HCT116 (cell line): ENCODE data around the gene ZXDC. TPM values are rescaled to one million over a fixed set of nuclear protein-coding genes. Genes with fewer than 3 reads are reported as not detected.

ENCODE experiments used
- ATAC-seq: fragments of 200-7000 bp; cut with Tn5 transposase; 2 replicates; pipeline ENCODE4 v1.9.1; 2020; ENCODE audit warnings: mild to moderate bottlenecking, moderate library complexity
- BruUV-seq: library from RNA; stranded (reverse); fragments of 400-500 nt; replicated peaks from 2 replicates; lab custom pipeline; 2021; lab: Mats Ljungman, UMichigan
- CTCF ChIA-PET: fragments of 300-600 bp; sonication (Branson Sonifier 250); formaldehyde crosslinking; loops from one replicate; lab custom pipeline; 2021; ENCODE audit warnings: antibody characterized with exemption; lab: Charles Lee
- POLR2A ChIA-PET: fragments of 300-600, 350-600 bp; sonication (Branson Sonifier 250); formaldehyde crosslinking; loops from one replicate; lab custom pipeline; 2021; ENCODE audit warnings: antibody characterized with exemption; lab: Charles Lee
- RAD21 ChIA-PET, 2 experiments: fragments of 300-600 bp; sonication (Branson Sonifier 250); formaldehyde crosslinking; loops; one replicate each; lab custom pipeline; 2023; ENCODE audit warnings: low total read pairs in 2 of 2; ENCODE audit not compliant: uncharacterized antibody in 2 of 2, unreplicated experiment in 2 of 2, low non-redundant PET in 1 of 2; lab: Charles Lee
- DNase-seq: peaks from one replicate; pipeline ENCODE4 v3.0.0-alpha.2; 2010; ENCODE audit warnings: low read depth, low spot score
- H2AFZ ChIP-seq: fragments of 200-600 bp; shearing (Covaris generic), sonication (generic); 2 replicates; pipeline ENCODE4 v1.6.1; 2017; ENCODE audit warnings: low read depth, mixed run types, mixed read lengths, antibody characterized with exemption, low read length; ENCODE audit not compliant: poor library complexity, severe bottlenecking
- H3K27ac ChIP-seq: 2 replicates; pipeline ENCODE4 v1.5.1; 2012; ENCODE audit warnings: low read depth, low read length
- H3K27me3 ChIP-seq: fragments of 200-600 bp; sonication (generic); 2 replicates; pipeline ENCODE4 v1.6.1; 2016; ENCODE audit warnings: mixed run types, low read length, mixed read lengths; ENCODE audit not compliant: insufficient read depth
- H3K36me3 ChIP-seq, 2 experiments: fragments of 200-500 bp in 1 of 2; fragments of 200-600 bp in 1 of 2; sonication (Bioruptor generic) in 1 of 2; sonication (generic) in 1 of 2; 2 replicates each; pipeline versions ENCODE4 v1.5.1 to v1.6.1; 2014 to 2016; ENCODE audit warnings: low read length in 2 of 2, inconsistent platforms in 1 of 2, mixed read lengths in 1 of 2, mixed run types in 1 of 2; ENCODE audit not compliant: insufficient read depth in 2 of 2, control insufficient read depth in 1 of 2
- H3K4me1 ChIP-seq, 2 experiments: fragments of 200-600 bp in 1 of 2; sonication (generic) in 1 of 2; 2 replicates each; pipeline versions ENCODE4 v1.5.1 to v1.6.1; 2012 to 2017; ENCODE audit warnings: low read length in 2 of 2, inconsistent platforms in 1 of 2, mild to moderate bottlenecking in 1 of 2, mixed read lengths in 1 of 2, mixed run types in 1 of 2, moderate library complexity in 1 of 2; ENCODE audit not compliant: insufficient read depth in 2 of 2, control insufficient read depth in 1 of 2
- H3K4me2 ChIP-seq: fragments of 200-600 bp; sonication (generic); 2 replicates; pipeline ENCODE4 v1.6.1; 2017; ENCODE audit warnings: mixed run types, low read length, mixed read lengths
- H3K4me3 ChIP-seq, 2 experiments: fragments of 200-600 bp in 1 of 2; sonication (generic) in 1 of 2; replicated peaks in 1 of 2; 2 replicates each; pipeline ENCODE4 v1.5.1; 2011 to 2016; ENCODE audit warnings: low read length in 2 of 2, control low read depth in 1 of 2, low read depth in 1 of 2, mild to moderate bottlenecking in 1 of 2, mixed read lengths in 1 of 2, mixed run types in 1 of 2
- H3K79me2 ChIP-seq: fragments of 200-600 bp; sonication (generic); 2 replicates; pipeline ENCODE4 v1.6.1; 2017; ENCODE audit warnings: mild to moderate bottlenecking, mixed run types, low read length, moderate library complexity, mixed read lengths; ENCODE audit not compliant: insufficient read depth
- H3K9ac ChIP-seq: fragments of 200-600 bp; sonication (generic); 2 replicates; pipeline ENCODE4 v1.6.1; 2016; ENCODE audit warnings: low read length, mixed read lengths
- H3K9me2 ChIP-seq: fragments of 200-600 bp; sonication (generic), shearing (Covaris generic); 2 replicates; pipeline ENCODE4 v1.6.1; 2017; ENCODE audit warnings: mixed run types, mild to moderate bottlenecking, moderate library complexity; ENCODE audit not compliant: insufficient read depth
- H3K9me3 ChIP-seq, 2 experiments: fragments of 200-500 bp in 1 of 2; fragments of 200-600 bp in 1 of 2; sonication (Bioruptor generic) in 1 of 2; sonication (generic) in 1 of 2; 2 replicates each; pipeline ENCODE4 v1.6.1; 2014 to 2017; ENCODE audit warnings: low read length in 2 of 2, mixed read lengths in 2 of 2, inconsistent platforms in 1 of 2, low read depth in 1 of 2, mild to moderate bottlenecking in 1 of 2, mixed run types in 1 of 2, moderate library complexity in 1 of 2; ENCODE audit not compliant: control insufficient read depth in 1 of 2, insufficient read depth in 1 of 2
- H4K20me1 ChIP-seq: fragments of 200-600 bp; sonication (generic), shearing (Covaris generic); 2 replicates; pipeline ENCODE4 v1.6.1; 2017; ENCODE audit warnings: mixed run types, mild to moderate bottlenecking, moderate library complexity; ENCODE audit not compliant: insufficient read depth
- CBX3 ChIP-seq: IDR thresholded peaks from 2 replicates; pipeline ENCODE4 v1.6.1; 2012; ENCODE audit warnings: low read depth
- EGR1 ChIP-seq: IDR thresholded peaks from 2 replicates; pipeline ENCODE4 v1.6.1; 2012; ENCODE audit warnings: low read depth
- ELF1 ChIP-seq: IDR thresholded peaks from 2 replicates; pipeline ENCODE4 v1.6.1; 2012; ENCODE audit warnings: low read depth, borderline replicate concordance
- JUND ChIP-seq: IDR thresholded peaks from 2 replicates; pipeline ENCODE4 v1.6.1; 2012
- POLR2A ChIP-seq: IDR thresholded peaks from 2 replicates; pipeline ENCODE4 v1.7.0; 2011; ENCODE audit warnings: borderline replicate concordance; ENCODE audit not compliant: insufficient read depth, insufficient read length; ENCODE audit errors: extremely low read depth
- POLR2AphosphoS5 ChIP-seq: IDR thresholded peaks from 2 replicates; pipeline ENCODE4 v1.6.1; 2011; ENCODE audit warnings: mild to moderate bottlenecking, low read depth, low read length, moderate library complexity
- RAD21 ChIP-seq: IDR thresholded peaks from 2 replicates; pipeline ENCODE4 v1.6.1; 2012; ENCODE audit warnings: low read depth, mild to moderate bottlenecking
- SIN3A ChIP-seq: IDR thresholded peaks from 2 replicates; pipeline ENCODE4 v1.6.1; 2012; ENCODE audit warnings: low read depth
- SP1 ChIP-seq: IDR thresholded peaks from 2 replicates; pipeline ENCODE4 v1.6.1; 2012; ENCODE audit warnings: low read depth
- SRF ChIP-seq: IDR thresholded peaks from 2 replicates; pipeline ENCODE4 v1.6.1; 2012; ENCODE audit warnings: low read depth
- TCF7L2 ChIP-seq: IDR thresholded peaks from 2 replicates; pipeline ENCODE4 v1.7.0; 2011; ENCODE audit warnings: borderline replicate concordance, inconsistent platforms; ENCODE audit not compliant: insufficient read depth, insufficient read length; ENCODE audit errors: extremely low read depth
- YY1 ChIP-seq: IDR thresholded peaks from 2 replicates; pipeline ENCODE4 v1.6.1; 2011; ENCODE audit warnings: low read length, low read depth, moderate library complexity, mild to moderate bottlenecking; ENCODE audit not compliant: insufficient replicate concordance; ENCODE audit errors: extremely low read depth
- ZFX ChIP-seq: fragments of 450-650 bp; IDR thresholded peaks from 2 replicates; pipeline ENCODE4 v1.6.1; 2017
- ZNF274 ChIP-seq: fragments of 200-500 bp; sonication (Bioruptor generic); IDR thresholded peaks from 2 replicates; pipeline ENCODE4 v1.6.1; 2014; ENCODE audit warnings: mild to moderate bottlenecking, low read depth, low read length, inconsistent platforms
- intact Hi-C: fragments of 100-400 bp; cut with micrococcal nuclease; formaldehyde crosslinking; loops from 2 replicates; pipeline ENCODE4 v1.10.0; 2022
- total RNA-seq: library from RNA; stranded (reverse); gene quantifications from one replicate; pipeline ENCODE4 v1.2.1, GENCODE V29; 2021; ENCODE audit not compliant: unreplicated experiment
- TF ChIP-seq, protein P1 (sequence below): IDR thresholded peaks from 2 replicates; pipeline ENCODE4 v1.6.1; 2012
- TF ChIP-seq, protein P2 (sequence below): IDR thresholded peaks from 2 replicates; pipeline ENCODE4 v1.6.1; 2012
- TF ChIP-seq, protein P3 (sequence below): IDR thresholded peaks from 2 replicates; pipeline ENCODE4 v1.6.1; 2012; ENCODE audit warnings: low read depth

The ZXDC gene
- total RNA-seq, 1 experiment from 2014 or later, result 29.9 TPM

DNA sequence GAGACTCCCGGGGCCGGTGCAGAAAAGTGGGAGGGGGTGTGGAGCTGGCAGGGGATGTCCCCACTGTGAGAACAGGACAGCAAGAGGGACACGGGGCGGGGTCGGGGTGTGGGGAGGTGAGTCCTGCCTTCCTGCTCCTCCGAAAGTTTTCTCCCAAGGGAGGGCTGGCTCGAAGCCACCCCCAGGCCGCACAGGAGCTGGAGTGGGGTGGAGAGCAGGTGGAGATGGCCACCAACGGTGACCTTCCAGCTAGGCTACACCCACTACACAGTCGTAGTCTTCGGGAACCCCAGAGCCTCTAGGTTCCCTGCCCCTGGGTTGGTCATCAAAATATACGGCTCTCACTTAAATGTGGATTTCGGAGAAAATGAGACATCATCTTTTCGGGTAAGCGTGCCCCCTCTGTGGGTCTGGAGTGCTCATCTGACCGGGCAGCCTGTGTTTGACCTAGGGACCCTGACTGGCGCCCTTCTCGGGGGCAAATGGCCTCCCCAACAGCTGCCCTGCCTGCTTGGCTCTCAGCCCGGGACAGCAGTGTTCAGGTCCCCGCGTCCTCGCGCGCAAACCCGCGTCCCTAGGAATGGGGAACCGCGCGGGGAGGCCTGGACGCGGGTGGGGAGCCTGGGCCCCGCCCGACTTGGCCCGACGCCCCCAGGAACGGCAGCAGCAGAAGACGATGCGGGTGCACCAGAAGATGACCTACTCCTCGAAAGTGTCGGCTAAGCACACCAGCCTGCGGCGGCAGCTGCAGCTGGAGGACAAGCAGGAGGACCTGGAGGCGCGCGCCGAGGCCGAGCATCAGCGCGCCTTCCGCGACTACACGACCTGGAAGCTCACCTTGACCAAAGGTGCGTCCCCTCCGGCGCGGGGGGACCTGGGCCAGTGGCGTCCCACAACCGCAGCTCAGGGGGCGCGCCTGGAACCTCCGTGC, 59.8 kb downstream of the ZXDC start:
- CTCF ChIA-PET, result no interaction called here

More for the DNA sequence above, 59.8 kb downstream of the ZXDC start:
- Histone ChIP-seq H3K4me1 (peaks cover 10 to 19% of the 10 kb centered on the region in 2 experiments; a peak in 3 of 4 replicates), H3K4me3 (no peak overlapping the region), H3K79me2 (no peaks in the 10 kb centered on the region), H3K27ac (no peak overlapping the region), H3K9me3 (no peaks in the 10 kb centered on the region), H3K9me2 (no peaks in the 10 kb centered on the region), H3K4me2 (no peak overlapping the region), H3K9ac (no peak overlapping the region), H2AFZ (no peak overlapping the region), H3K36me3 (no peaks in the 10 kb centered on the region), H4K20me1 (no peaks in the 10 kb centered on the region), H3K27me3 (0 out of 2 replicates have a peak, but pooled peaks cover 2% of the 10 kb centered on the region)
- ChIA-PET POLR2A (no interaction called here), RAD21 (no interaction called here)
- no peak for TF ChIP-seq SP1
- no peak for TF ChIP-seq SRF
- no peak for TF ChIP-seq ELF1
- TF ChIP-seq TCF7L2, result no peak
- no peak for TF ChIP-seq POLR2A
- TF ChIP-seq EGR1, result no peak
- no peak for TF ChIP-seq ZFX
- TF ChIP-seq, protein P1, sequence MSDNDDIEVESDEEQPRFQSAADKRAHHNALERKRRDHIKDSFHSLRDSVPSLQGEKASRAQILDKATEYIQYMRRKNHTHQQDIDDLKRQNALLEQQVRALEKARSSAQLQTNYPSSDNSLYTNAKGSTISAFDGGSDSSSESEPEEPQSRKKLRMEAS, result no peak
- no peak for TF ChIP-seq JUND
- TF ChIP-seq, protein P2, sequence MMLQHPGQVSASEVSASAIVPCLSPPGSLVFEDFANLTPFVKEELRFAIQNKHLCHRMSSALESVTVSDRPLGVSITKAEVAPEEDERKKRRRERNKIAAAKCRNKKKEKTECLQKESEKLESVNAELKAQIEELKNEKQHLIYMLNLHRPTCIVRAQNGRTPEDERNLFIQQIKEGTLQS, result no peak
- no peak for TF ChIP-seq ZNF274
- TF ChIP-seq SIN3A, result no peak
- TF ChIP-seq POLR2AphosphoS5, result no peak
- TF ChIP-seq, protein P3, sequence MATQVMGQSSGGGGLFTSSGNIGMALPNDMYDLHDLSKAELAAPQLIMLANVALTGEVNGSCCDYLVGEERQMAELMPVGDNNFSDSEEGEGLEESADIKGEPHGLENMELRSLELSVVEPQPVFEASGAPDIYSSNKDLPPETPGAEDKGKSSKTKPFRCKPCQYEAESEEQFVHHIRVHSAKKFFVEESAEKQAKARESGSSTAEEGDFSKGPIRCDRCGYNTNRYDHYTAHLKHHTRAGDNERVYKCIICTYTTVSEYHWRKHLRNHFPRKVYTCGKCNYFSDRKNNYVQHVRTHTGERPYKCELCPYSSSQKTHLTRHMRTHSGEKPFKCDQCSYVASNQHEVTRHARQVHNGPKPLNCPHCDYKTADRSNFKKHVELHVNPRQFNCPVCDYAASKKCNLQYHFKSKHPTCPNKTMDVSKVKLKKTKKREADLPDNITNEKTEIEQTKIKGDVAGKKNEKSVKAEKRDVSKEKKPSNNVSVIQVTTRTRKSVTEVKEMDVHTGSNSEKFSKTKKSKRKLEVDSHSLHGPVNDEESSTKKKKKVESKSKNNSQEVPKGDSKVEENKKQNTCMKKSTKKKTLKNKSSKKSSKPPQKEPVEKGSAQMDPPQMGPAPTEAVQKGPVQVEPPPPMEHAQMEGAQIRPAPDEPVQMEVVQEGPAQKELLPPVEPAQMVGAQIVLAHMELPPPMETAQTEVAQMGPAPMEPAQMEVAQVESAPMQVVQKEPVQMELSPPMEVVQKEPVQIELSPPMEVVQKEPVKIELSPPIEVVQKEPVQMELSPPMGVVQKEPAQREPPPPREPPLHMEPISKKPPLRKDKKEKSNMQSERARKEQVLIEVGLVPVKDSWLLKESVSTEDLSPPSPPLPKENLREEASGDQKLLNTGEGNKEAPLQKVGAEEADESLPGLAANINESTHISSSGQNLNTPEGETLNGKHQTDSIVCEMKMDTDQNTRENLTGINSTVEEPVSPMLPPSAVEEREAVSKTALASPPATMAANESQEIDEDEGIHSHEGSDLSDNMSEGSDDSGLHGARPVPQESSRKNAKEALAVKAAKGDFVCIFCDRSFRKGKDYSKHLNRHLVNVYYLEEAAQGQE, result no peak
- TF ChIP-seq YY1, result no peak
- no peak for TF ChIP-seq CBX3
- no peak for TF ChIP-seq RAD21
- ATAC-seq (no peak), DNase-seq (no peak)
- intact Hi-C loops, result no loop called here
- no TSS peak for BruUV-seq
